ENCODE measurements around the gene TAAR1.
A peak's percentile ranks its signal among the peaks of the same experiment; 100 is the strongest.
"Not testable (repeated sequence)": the region's sequence is repeated elsewhere in the genome, so short reads cannot be mapped to it uniquely, and the experiment has no call there.

The TAAR1 gene

DNA sequence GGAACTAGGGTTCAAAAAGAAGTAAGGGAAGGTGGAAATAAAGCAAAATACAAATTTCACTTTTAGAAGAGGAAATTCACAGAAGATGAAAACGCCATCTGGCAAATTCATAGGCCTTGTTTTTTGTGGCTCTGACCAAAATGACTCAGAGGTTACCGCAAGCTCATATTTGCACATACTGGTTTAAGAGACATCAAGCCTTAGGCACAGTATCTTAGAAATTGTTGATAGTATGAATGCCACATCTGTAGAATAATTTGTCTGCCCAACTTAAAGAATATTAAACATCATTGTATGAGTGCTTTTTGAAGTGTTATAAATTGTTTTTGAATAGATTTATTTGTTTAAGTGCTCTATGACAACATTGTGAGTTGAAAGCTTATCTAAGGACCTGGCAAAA, 10.6 kb downstream of the TAAR1 start:
- no peak overlapping the region for H3K4me3 ChIP-seq (ENCODE audit: low read depth, low read length)
- peak; percentile 77 for DNase-seq (ENCODE audit: low read depth, low spot score)
- in situ Hi-C loops (cut with HindIII; ENCODE audit: low sequenced_read_pairs) = no loop called here
- TF ChIP-seq, protein P1, sequence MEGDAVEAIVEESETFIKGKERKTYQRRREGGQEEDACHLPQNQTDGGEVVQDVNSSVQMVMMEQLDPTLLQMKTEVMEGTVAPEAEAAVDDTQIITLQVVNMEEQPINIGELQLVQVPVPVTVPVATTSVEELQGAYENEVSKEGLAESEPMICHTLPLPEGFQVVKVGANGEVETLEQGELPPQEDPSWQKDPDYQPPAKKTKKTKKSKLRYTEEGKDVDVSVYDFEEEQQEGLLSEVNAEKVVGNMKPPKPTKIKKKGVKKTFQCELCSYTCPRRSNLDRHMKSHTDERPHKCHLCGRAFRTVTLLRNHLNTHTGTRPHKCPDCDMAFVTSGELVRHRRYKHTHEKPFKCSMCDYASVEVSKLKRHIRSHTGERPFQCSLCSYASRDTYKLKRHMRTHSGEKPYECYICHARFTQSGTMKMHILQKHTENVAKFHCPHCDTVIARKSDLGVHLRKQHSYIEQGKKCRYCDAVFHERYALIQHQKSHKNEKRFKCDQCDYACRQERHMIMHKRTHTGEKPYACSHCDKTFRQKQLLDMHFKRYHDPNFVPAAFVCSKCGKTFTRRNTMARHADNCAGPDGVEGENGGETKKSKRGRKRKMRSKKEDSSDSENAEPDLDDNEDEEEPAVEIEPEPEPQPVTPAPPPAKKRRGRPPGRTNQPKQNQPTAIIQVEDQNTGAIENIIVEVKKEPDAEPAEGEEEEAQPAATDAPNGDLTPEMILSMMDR (IDR thresholded peaks at IDR 0.05; ENCODE audit: low read depth, low read length) = no peak

DNA sequence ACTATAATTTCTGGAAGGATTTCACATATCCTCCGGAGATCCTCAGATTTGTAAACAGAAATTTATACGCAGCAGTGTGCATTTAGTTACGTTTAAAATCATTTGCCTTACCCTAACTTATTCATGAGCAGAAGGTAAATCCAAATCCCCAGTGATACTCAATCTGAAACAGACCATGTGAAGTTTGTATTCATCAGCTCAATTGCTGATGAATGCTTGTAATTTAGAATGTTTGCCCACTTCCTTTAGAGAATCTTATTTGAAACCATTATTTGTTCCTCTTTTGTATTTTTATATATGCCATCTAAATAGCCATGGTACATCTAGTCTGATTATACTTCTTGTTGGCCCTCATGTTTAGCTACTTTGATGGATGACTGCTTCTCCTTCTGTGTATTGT, 15.4 kb downstream of the TAAR1 start:
- in situ Hi-C loops (cut with HindIII; ENCODE audit: low sequenced_read_pairs) = no loop called here
- TF ChIP-seq, protein P1 (IDR thresholded peaks at IDR 0.05; ENCODE audit: low read depth, low read length) = no peak
- DNase-seq (ENCODE audit: low read depth, low spot score) = no peak
- H3K4me3 ChIP-seq (ENCODE audit: low read depth, low read length) = no peak overlapping the region

DNA sequence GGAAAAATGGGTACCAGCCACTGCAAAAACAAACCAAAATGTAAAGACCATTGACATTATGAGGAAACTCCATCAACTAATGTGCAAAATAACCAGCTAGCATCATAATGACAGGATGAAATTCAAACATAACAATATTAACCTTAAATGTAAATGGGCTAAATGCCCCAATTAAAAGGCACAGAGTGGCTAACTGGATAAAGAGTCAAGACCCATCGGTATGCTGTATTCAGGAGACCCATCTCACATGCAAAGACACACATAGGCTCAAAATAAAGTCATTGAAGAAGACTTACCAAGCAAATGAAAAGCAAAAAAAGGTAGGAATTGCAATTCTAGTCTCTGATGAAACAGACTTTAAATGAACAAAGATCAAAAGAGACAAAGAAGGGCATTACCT, 21.8 kb downstream of the TAAR1 start:
- DNase-seq (ENCODE audit: low read depth, low spot score); in situ Hi-C loops (cut with HindIII; ENCODE audit: low sequenced_read_pairs); H3K4me3 ChIP-seq (ENCODE audit: low read depth, low read length): not testable (repeated sequence)

DNA sequence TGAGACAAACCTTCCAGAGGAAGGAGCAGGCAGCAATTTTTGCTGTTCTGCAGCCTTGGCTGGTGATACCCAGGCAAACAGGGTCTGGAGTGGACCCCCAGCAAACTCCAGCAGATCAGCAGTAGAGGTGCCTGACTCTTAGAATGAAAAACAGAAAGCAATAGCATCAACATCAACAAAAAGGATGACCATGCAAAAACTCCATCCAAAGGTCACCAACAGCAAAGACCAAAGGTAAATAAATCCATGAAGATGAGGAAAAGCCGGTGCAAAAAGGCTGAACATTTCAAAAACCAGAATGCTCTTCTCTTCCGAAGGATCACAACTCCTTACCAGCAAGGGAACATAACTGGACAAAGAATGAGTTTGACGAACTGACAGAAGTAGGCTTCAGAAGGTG, 23.1 kb downstream of the TAAR1 start:
- H3K4me3 ChIP-seq (ENCODE audit: low read depth, low read length); DNase-seq (ENCODE audit: low read depth, low spot score); in situ Hi-C loops (cut with HindIII; ENCODE audit: low sequenced_read_pairs): not testable (repeated sequence)

DNA sequence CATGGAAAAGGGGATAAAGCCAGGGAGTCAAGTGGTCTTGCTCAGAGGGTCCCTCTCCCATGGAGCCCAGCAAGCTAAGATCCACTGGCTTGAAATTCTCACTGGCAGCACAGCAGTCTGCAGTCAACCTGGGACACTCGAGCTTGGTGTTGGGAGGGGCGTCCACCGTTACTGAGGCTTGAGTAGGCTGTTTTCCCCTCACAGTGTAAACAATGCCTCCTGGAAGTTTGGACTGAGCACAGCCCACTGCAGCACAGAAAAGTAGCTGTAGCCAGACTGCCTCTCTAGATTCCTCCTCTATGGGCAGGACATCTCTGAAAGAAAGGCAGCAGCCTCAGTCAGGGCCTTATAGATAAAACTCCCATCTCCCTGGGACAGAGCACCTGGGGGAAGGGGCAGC, 23.7 kb downstream of the TAAR1 start:
- in situ Hi-C loops (cut with HindIII; ENCODE audit: low sequenced_read_pairs) = not testable (repeated sequence)

DNA sequence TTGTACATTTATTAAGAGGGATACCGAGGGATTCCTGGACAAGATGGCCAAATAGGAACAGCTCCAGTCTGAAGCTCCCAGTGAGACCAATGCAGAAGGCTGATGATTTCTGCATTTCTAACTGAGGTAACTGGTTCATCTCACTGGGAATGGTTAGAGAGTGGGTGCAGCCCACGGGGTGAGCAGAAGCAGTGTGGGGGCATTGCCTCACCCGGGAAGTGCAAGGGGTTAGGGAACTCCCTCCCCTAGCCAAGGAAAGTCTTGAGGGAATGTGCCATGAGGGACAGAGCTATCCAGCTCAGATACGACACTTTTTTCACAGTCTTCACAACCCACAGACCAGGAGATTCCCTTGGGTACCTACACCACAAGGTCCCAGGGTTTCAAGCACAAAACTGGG, 24.2 kb downstream of the TAAR1 start:
- in situ Hi-C loops (cut with HindIII; ENCODE audit: low sequenced_read_pairs) = no loop called here
- DNase-seq (ENCODE audit: low read depth, low spot score) = no peak
- TF ChIP-seq, protein P1 (IDR thresholded peaks at IDR 0.05; ENCODE audit: low read depth, low read length) = no peak
- H3K4me3 ChIP-seq (ENCODE audit: low read depth, low read length) = no peak overlapping the region

More for the DNA sequence above, 23.7 kb downstream of the TAAR1 start:
- H3K4me3 ChIP-seq (ENCODE audit: low read depth, low read length); DNase-seq (ENCODE audit: low read depth, low spot score): not testable (repeated sequence)

DNA sequence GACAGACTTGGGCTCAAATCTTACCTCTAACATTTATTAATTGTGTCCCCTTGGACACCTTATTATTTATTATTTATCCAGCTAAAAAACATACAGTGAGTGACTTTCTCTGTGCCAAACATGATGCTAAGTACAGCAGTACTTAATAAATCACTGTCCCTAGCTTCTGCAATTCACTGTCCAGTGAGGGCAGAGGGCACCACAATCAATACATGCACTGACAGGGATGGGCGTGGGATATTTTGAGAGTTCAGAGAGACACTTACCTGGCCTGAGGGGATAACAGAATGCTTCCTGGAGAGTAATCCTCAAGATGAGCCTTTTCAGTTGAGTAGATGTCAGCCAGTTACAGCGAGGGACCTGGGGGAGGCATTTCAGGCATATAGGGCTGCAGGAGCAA, 25.6 kb downstream of the TAAR1 start:
- no peak for DNase-seq (ENCODE audit: low read depth, low spot score)
- TF ChIP-seq, protein P1 (IDR thresholded peaks at IDR 0.05; ENCODE audit: low read depth, low read length) = no peak
- no peak overlapping the region for H3K4me3 ChIP-seq (ENCODE audit: low read depth, low read length)
- in situ Hi-C loops (cut with HindIII; ENCODE audit: low sequenced_read_pairs) = no loop called here

DNA sequence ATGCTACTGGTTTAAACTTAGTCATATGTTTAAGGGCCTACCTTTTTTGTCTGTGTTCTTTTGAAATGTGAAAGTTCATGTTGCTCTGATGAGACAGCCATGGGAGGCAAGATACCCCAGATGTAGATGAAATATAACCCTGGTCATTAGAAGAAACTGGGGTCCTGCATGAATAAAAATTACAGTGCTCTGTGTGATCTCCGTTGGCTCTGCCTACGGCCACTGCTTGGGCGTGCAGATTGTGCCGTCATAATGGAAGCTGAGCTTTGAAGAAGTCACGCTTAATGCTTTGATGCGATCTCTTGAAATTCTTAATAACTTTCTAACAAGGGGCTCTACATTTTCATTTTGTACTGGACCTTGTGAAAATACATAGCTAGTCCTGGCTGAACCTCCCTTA, 34.8 kb downstream of the TAAR1 start, which contains the start of gene TAAR2:
Gene TAAR2, minus strand, starts transcription at position 101 of the 400 bp plus-strand sequence. Its CDS starts 0 bp downstream, at position 101.
- H3K4me3 ChIP-seq (ENCODE audit: low read depth, low read length) = no peak within 1 kb of the TSS
- in situ Hi-C loops (cut with HindIII; ENCODE audit: low sequenced_read_pairs) = no loop called here
- no peak for DNase-seq (ENCODE audit: low read depth, low spot score)
- TF ChIP-seq, protein P1 (IDR thresholded peaks at IDR 0.05; ENCODE audit: low read depth, low read length) = no peak
